NCI-H82 treated with DMSO at 0.1 percent for 48 hours (cell line): ENCODE measurements around the gene LDB3.
A peak's percentile ranks its signal among the peaks of the same experiment; 100 is the strongest.

Experiments used
- DNase-seq: peaks from one replicate; lab custom pipeline; 2025; ENCODE audit not compliant: unreplicated experiment; lab: John Stamatoyannopoulos, UW

LDB3 gene

DNA sequence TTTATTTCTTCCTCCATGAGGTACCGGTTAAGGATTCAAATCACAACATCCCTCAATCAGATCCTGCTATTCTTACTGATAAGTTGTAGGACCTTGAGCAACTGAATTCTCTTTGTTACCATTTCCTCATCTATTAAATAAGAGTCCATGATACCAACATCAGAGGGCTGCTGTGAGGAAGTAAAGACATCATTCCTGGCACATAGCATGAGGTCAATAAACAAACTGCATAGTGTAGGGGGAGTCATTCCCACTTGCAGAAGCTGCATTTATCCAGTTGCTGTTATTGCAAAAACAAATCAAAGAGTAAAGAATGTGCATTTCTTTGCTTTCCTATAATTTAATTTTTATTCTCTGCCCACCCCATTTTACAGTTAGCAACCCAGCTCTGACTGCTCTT lies 36.8 kb downstream of the LDB3 start:
- DNase-seq, result no peak

DNA sequence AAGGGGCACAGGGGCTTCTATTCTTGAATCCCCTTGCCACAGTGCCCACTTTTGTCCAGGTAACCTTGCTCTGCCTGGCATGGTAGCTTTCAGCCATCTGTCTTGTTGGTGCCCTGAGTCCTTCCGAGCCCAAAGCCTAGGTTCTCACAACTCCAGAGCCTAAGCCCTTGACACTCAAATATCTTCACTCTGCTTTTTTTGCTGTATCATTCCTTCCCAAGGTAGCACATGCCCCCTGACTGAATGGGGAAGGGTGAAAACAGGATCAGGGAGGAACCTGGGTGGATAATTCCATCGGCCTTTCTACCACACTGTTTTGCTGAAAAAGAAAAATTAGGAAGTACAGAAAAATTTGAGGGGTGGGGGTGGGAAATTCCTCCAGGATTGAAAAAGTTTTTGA lies 37.6 kb downstream of the LDB3 start:
- DNase-seq, result no peak

DNA sequence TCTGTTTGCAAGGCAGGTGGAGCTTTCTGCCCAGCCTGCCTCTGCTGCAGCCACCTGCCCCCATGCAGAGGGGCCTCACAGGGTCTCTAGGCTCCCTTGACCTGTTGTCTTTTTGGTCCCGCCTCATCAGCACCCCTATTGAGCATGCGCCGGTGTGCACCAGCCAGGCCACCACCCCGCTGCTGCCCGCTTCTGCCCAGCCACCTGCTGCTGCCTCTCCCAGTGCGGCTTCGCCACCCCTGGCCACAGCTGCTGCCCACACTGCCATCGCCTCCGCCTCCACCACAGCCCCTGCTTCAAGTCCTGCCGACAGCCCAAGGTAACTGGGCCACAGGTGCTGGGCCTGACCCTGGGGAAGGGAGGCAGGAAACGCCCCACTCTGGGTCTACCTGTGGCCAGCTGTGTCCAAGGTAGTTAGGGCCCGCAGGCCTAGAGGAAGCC lies 38.1 kb downstream of the LDB3 start:
- no peak for DNase-seq

DNA sequence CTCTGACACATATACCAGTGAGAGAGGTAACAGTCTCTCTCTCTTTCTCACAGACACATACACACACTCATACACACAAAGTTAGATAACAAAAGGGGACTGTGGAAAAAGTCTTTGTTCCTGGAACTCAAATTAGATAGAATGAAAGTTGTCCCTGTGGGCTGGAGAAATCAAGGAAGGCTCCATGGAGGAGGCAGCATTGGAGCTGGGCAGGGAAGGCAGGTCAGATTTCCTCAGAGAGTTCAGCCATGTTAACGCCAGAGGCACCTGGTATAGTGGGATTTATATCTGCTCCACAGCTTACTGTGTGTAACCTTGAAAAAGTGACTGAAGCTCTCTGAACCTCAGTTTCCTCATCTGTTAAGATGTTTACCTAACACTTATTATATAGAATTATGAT lies 38.7 kb downstream of the LDB3 start:
- no peak for DNase-seq

DNA sequence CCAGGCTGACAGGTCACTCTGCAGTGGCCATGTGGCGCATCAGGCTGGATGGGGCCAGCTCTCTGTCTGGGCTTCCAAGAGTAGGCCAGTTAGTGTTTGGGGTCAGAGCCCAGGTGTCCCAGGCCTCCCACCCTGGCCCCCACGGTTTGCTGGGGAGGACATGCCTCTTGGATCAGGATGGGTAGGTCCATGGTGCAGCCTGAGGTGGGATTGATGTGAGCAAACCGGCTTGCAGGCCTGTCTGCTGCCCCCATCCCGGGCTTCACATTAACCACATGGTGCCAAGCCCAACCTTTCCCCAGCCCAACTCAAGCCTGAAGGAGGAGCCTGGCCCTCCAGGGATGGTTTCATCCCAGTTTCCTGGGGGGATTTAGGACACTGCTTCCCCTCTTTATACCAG lies 39.2 kb downstream of the LDB3 start:
- no peak for DNase-seq

DNA sequence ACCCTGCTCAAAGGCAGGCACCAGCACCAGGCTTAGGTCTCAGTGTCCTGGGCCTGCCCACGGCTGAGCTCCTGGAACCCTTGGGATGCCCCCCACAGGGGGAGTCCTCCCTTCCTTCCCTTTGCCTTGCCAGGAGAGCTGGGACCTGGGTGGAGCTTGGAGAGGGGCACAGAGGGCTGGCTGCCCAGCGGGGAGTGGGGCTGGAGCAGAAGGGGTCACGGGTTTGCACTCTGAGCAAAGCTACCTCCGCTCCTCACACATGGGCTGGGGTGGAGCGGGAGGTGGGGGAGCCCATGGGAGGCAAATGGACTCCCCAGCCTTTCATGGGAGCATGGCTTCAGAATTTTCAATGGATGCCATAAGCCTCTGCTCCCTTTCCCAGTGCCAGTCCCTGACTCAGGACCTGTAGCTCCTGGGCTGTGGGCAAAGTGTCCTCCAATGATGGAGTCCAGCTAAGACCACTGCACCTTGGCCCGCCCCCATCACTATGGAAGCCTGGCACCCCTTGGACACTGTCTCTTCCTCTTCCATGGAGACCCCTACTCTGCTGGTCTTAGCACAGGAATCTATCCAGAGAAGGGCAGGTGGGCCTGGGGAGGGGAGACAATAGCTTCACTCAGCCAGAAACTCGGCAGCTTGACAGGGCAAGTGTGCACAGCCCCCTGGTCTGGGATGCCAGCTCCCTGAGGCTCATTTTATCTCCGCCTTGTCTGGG lies 39.9 kb downstream of the LDB3 start:
- no peak for DNase-seq

DNA sequence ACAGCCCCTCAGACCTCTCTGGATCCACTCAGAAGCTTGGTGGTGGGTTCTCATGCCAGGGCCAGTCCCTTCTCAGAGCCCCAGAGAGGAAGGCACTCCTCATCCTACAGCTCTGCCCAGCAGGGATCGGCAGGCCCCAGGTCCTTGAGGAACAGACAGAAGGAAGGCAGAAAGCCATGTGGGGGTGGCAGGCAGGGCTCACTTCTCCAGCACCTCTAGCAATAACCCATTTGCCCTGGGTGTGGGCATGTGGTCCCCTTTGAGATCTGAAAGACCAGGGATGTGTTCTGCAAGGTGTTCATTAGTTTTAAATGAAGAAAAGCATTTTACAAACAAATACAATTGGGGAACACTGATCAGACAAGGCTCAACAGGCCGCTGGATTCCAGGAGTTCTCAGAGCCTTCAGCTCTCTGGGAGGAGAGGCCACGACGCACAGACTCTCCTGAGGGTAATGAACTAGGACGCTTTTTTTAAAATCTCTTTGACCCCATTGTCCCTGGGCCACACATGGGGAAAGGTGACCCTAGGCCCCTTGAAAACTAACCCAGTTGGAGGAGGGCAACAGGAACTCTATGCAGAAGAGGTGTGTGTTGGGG lies 40.6 kb downstream of the LDB3 start:
- no peak for DNase-seq

DNA sequence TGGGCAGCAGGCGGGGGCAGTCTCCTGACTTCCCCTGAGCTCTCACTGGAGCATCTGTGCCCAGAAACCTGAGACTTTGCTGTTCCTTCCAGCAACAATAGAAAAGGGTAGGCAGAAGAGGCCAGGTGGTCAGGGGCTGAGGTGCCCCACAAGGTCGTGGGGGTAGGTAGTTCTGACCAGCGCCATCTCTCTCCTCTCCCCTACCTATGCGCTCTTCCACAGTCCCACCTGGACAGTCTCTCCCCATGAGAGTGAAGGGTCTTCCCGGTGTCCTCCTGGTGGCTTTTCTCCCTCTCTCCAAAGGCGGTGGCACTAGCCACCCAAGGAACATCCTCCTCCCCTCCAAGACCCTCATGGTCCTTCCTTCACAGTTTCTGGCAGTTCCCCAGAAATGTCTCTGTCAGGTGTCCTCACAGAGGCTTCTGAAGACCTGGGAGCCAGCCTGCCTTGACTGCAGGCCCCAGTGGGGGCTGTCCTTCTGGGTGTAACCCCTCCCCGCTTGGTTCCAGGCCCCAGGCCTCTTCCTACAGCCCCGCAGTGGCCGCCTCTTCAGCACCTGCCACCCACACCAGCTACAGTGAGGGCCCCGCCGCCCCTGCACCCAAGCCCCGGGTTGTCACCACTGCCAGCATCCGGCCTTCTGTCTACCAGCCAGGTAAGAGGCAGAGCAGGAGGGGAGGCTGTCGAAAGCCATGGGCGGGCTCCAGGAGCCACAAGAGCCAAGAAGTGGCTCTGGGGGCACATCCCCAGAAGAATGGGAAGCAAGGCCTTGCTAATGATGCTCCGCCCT lies 41.3 kb downstream of the LDB3 start:
- DNase-seq, result no peak

DNA sequence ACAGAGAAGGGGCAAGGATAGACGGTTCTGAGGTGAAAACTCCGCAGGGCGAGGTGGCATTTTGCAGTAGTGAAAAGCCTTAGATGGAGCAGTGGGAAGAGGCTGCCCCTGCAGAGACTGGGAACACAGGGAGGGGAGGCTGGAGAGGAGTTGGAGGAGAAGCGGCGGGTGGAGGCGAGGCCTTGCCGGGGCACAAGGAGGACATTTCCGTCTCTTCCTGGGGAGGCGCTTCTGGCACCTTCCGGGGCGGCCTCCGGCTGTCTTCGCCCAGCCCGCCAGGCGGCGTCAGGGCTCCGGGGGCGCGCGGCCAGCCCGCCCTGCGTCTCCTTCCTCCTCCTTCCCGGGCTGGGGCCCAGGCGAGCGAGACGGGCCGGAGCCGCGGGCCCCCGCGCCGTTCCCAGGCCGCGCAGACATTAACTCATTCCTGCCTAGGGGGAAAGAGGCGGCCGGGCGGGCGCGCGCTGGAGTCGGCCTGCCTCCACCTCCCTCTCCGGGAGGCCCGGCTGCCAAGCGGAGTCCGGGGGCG lies 42.7 kb downstream of the LDB3 start:
- DNase-seq, result peak; percentile 14

DNA sequence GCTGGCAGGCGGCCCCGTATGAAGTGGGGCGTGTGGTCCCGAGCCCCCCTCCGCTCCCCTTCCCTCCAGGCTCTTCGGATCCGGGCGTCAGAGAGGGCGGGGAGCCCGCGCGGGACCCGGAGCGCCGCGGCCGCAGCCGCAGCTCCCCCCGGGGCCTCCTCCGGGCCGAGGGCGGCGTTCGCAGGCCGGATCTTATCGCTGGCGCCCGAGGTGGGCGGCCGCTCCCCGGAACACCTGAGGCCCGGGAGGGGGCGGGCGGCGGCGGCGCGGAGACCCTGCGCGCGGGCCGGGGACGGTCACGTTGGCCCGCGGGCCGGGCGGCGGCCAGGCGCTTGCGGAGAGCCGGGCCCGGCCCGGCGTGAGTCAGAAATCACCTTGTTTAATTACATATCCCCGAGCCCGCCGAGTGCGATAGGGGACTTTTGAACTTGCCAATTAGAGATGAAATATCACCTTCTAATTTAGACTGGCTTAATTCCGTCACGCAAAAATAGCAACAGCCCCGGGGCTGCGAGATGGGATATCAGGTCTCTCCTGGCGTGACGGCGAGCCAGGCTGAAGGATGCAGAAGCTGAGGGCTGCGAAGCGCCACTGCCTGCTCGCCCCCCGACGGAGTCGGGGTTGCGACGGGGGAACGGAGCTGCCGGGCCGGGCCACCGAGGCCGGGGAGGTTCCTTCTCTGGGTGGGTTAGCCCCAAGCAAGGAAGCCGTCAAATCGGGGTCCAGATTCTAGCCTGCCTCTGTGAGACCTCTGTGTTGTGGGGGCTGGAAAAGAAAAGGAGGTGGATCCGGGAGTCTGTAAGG lies 43.4 kb downstream of the LDB3 start:
- DNase-seq, result no peak

DNA sequence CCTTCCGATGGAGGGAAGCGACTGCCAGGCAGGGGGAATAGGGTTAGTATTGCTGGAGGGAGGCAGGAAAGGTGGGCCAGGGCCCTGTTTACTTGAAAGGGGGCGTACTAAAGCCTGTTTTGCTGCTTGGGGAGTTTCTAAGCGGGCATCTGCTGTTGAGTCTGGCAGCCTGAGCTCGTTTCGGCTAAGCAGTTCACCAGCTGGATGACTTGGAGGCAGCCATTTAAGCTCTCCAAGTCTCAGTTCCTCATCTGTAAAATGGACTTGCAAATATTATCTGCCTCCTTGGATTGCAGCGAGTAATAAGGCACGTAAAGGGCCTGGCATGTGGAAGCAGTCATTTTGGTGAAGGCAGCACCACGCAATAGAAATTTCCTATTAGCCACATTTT lies 44.0 kb downstream of the LDB3 start:
- no peak for DNase-seq

DNA sequence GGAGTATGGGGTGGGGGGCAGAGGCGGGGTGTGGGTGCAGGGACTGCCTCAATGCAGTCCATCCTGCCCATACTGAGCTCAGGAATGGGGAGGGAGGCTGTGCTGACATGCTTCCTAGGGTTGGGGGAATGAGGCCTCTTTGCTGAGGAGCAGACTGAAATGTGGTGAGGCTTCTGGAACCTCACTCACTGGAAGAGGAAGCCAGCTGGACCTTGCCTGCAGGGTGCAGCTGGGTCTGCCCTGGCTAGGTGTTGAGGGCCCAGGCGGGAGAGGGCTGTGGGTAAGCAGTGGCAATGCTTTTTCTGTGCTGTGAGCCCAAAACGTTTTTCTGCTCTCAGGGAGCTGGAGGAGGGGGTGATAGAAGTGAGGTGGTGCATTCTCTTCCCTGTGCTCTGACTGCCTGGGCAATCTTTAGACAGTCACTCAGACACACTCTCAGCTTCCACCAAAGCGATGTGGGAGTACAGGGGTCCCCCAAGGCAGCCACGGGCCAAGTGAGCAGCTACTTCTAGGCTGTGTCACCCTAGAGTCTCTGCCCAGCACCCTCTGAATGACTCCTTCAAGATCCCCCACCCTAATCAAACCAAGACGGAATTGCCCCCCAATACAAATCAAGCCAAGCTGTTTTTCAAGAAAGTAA lies 47.0 kb downstream of the LDB3 start:
- DNase-seq, result no peak

DNA sequence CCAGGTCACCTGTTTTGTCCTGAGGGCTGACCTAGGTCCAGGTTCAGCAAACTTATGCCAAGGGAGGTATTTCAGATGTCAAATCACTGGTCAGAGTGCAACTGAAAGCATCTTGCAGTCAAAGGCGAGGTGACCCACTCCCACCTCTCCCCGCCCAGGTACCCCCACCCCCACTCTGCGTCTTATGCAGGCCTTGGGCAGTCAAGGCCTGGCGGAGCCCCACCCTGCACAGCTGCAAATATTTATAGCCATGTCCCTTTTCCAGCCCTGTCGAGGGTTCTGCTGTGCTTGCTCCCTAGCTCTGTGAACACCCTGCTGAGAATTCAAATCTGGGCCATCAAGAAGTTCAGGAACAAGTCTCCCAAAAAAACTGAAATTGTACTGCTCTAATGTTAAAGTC lies 47.5 kb downstream of the LDB3 start:
- no peak for DNase-seq

DNA sequence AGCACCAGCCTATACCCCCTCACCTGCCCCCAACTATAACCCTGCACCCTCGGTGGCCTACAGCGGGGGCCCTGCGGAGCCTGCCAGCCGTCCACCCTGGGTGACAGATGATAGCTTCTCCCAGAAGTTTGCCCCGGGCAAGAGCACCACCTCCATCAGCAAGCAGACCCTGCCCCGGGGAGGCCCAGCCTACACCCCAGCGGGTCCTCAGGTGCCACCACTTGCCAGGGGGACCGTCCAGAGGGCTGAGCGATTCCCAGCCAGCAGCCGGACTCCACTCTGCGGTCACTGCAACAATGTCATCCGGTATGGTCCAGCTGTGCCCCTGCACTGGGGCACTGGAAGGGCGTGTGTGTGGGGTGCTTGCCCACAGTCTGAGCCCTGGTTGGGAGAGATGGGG lies 48.2 kb downstream of the LDB3 start:
- no peak for DNase-seq

DNA sequence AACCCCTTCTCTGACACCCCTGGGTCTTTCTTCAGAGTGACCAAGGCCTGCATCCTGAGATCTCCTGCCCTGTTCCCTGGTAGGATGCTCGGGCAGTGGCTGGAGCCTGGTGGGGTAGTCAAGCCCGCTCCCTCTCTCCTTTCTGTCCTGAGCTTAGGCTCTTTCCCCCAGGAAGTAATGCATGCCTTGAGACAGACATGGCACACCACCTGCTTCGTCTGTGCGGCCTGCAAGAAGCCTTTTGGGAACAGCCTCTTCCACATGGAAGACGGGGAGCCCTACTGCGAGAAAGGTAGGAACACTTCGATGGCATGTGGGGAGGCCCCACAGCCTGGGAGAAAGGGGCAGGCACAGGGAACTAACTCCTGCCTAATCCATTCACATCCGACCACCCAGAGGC lies 50.2 kb downstream of the LDB3 start:
- DNase-seq, result no peak

DNA sequence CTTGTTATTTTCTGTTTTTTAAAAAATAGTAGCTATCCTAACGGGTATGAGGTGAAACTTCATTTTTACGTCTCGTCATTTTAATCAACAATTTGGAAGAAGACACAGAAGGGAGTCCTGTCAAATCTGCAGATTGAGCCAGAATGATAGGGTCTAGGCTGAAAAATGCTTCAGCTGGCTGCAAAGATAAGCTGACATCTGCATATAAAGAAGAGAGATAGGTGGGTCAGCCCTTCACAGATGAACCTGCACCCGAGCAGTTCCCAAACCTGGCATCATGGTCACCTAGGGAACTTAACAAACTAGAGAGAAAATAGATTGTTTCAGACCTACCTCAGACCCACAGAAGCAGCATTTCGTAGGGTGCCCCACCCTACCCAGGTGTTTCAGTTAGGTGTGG lies 52.9 kb downstream of the LDB3 start:
- no peak for DNase-seq

DNA sequence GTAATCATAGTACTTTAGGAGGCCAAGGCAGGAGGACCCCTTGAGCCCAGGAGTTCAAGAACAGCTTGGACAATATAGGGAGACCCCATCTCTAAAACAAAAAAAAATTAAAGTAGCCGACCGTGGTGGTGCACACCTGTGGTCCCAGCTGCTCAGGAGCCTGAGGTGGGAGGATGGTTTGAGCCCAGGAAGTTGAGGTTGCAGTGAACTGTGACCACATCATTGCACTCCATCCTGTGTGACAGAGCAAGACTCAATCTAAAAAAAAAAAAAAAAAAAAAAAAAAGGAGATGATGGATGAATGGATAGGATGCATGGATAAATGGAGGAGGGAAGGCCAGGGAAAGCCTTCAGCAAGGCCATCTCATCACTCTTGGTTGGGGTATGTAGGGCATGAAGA lies 54.7 kb downstream of the LDB3 start:
- DNase-seq, result no peak

DNA sequence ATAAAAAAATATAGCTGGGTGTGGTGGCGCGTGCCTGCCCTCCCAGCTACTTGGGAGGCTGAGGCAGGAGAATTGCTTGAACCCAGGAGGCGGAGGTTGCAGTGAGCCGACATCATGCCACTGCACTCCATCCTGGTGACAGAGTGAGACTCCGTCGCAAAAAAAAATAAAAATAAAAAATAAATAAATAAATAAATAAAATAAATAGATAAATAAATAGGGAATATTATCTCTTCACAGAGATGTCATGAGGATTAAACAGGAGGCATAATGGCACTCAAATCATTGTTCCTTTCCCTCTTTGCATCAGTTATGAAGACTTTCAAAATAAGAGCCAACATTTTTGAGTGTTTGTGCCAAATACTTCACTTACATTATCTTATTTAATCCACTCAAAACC lies 56.1 kb downstream of the LDB3 start:
- DNase-seq, result no peak

DNA sequence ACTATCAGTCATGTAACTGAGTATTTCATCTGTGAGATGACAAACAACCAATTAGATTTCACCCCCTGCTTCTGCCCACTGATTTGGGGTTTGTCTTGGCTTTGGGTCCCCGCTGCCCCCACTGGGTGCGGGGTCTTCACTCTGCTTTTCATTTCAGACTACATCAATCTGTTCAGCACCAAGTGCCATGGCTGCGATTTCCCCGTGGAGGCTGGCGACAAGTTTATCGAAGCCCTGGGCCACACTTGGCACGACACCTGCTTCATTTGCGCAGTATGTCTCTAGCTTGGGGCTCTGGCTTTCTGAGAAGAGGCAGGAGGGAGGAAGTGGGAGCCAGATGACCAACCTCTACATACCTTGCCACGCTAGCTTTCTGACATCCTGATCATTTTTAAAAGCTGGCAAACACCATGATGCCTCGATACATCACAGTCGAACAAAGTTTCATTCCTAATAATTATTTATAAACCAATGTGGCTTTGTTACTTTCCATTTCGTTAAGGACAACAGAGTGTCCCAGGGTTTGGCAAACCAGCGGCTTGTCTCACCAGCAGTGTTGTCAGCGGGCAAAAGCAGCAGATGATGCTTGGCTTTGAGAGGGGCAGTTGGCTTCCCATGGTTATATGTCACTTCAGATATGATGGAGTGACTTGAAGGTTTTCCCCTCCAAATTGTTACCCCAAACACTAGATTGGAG lies 57.8 kb downstream of the LDB3 start:
- no peak for DNase-seq

DNA sequence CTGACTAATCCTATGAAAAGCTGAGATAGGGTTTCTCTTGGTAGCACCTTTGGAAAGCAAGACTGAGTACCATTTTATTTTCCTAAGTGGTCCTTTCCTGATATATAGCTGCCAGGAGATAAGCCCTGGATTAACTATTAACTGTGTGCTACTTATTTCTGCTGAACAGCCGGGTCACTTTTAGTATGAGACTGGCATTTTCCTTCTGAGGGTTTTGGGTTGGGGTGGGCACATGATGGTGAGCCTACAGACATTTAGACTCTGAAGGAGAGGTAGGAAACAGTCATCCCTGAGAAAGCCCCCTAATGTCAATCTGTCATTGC lies 58.3 kb downstream of the LDB3 start:
- DNase-seq, result no peak
